Natural killer cell (primary cell): ENCODE measurements around the gene P2RX3. TPM values are rescaled to one million over a fixed set of nuclear protein-coding genes. Genes with fewer than 3 reads are reported as not detected.

Experiments
- ATAC-seq, 3 donors: fragments of 150-1000 bp in 2 of 3; fragments of 200-7000 bp in 1 of 3; cut with Tn5 transposase; 1 replicate in 1 of 3; 2 replicates in 2 of 3; pipeline ENCODE4 v1.10.0; 2021; ENCODE audit warnings: mild to moderate bottlenecking in 2 of 3, moderate library complexity in 2 of 3
- DNase-seq, 2 donors: peaks; one replicate each; pipeline versions ENCODE4 v3.0.0 to v3.0.0-alpha.2; 2013 to 2021; ENCODE audit warnings: mixed read lengths in 1 of 2
- H3K27ac ChIP-seq: one replicate; pipeline ENCODE4 v1.5.1; 2013; ENCODE audit warnings: mild to moderate bottlenecking, low read length
- H3K27me3 ChIP-seq: one replicate; pipeline ENCODE4 v1.6.1; 2013; ENCODE audit warnings: low read length; ENCODE audit not compliant: control insufficient read depth, insufficient read depth
- H3K36me3 ChIP-seq: one replicate; pipeline ENCODE4 v1.6.1; 2013; ENCODE audit warnings: low read length; ENCODE audit not compliant: control insufficient read depth, insufficient read depth
- H3K4me1 ChIP-seq: one replicate; pipeline ENCODE4 v1.6.1; 2013; ENCODE audit warnings: low read length; ENCODE audit not compliant: control insufficient read depth, insufficient read depth
- H3K4me3 ChIP-seq: one replicate; pipeline ENCODE4 v1.5.1; 2013; ENCODE audit warnings: low read length
- H3K9me3 ChIP-seq: one replicate; pipeline ENCODE4 v1.6.1; 2013; ENCODE audit warnings: low read length; ENCODE audit not compliant: control insufficient read depth, insufficient read depth
- H3K27ac Mint-ChIP-seq, 2 donors: one replicate each; pipeline ENCODE4 v1.8.0; 2022; ENCODE audit warnings: mild to moderate bottlenecking in 2 of 2, mixed read lengths in 2 of 2, moderate library complexity in 1 of 2
- H3K27me3 Mint-ChIP-seq, 2 donors: one replicate each; pipeline ENCODE4 v1.8.0; 2022; ENCODE audit warnings: low read depth in 2 of 2, mixed read lengths in 2 of 2
- H3K36me3 Mint-ChIP-seq: one replicate; pipeline ENCODE4 v1.8.0; 2022; ENCODE audit warnings: mixed read lengths
- H3K4me1 Mint-ChIP-seq, 2 donors: one replicate each; pipeline ENCODE4 v1.8.0; 2022; ENCODE audit warnings: mixed read lengths in 2 of 2
- H3K4me3 Mint-ChIP-seq: one replicate; pipeline ENCODE4 v1.8.0; 2022; ENCODE audit warnings: mild to moderate bottlenecking, moderate library complexity, mixed read lengths
- H3K9me3 Mint-ChIP-seq, 2 donors: one replicate each; pipeline ENCODE4 v1.8.0; 2022; ENCODE audit warnings: mixed read lengths in 2 of 2
- CTCF ChIP-seq: fragments of 200-600 bp; IDR thresholded peaks from one replicate; pipeline ENCODE4 v1.8.0; 2022; ENCODE audit warnings: antibody characterized with exemption
- WGBS: methylation state at CpG from one replicate; pipeline ENCODE4 v1.1.7; 2013; ENCODE audit warnings: missing lambda C conversion rate; ENCODE audit not compliant: insufficient coverage; 5-methylcytosine and 5-hydroxymethylcytosine counted together
- intact Hi-C: fragments of 100-400 bp; cut with micrococcal nuclease; formaldehyde crosslinking; loops from one replicate; pipeline ENCODE4 v1.14.2; 2022
- total RNA-seq, 4 donors: library from RNA; stranded (reverse); fragments of 120-200 nt in 1 of 4; gene quantifications; one replicate each; pipeline versions ENCODE4 v1.2.3 to v1.2.4, GENCODE V29; 2013 to 2022

Gene P2RX3
- total RNA-seq, 3 donors from 2014 or later (not counting 1 experiment from before 2014, with no cell fraction given) = not detected

- Mint-ChIP-seq H3K27ac (no peak overlapping the region), H3K4me1 (no peaks in the 10 kb centered on the region), H3K27me3 (peaks cover 12 to 32% of the 10 kb centered on the region in 2 donors), H3K36me3 (no peaks in the 10 kb centered on the region), H3K9me3 (no peaks in the 10 kb centered on the region), H3K4me3 (no peak overlapping the region)
- no peak for DNase-seq
- TF ChIP-seq CTCF = no peak
- no peak overlapping the region for H3K4me3 ChIP-seq
- no peak overlapping the region for H3K27ac ChIP-seq
- no peaks in the 10 kb centered on the region for H3K9me3 ChIP-seq
- H3K36me3 ChIP-seq = no peaks in the 10 kb centered on the region
- no peak for ATAC-seq
- intact Hi-C loops = no loop called here
- no peaks in the 10 kb centered on the region for H3K27me3 ChIP-seq
- WGBS = 97% methylated on average over 2 of the region's 3 CpGs
- H3K4me1 ChIP-seq = no peaks in the 10 kb centered on the region
Measured at GRCh38 chr11:57391111-57391510, 53.0 kb downstream of the P2RX3 start.

GRCh38 chr11:57391539-57391938 lies 53.4 kb downstream of the P2RX3 start:
- 53% methylated on average over 2 of the region's 2 CpGs for WGBS
- no peak for TF ChIP-seq CTCF
- H3K36me3 Mint-ChIP-seq = no peaks in the 10 kb centered on the region

DNA sequence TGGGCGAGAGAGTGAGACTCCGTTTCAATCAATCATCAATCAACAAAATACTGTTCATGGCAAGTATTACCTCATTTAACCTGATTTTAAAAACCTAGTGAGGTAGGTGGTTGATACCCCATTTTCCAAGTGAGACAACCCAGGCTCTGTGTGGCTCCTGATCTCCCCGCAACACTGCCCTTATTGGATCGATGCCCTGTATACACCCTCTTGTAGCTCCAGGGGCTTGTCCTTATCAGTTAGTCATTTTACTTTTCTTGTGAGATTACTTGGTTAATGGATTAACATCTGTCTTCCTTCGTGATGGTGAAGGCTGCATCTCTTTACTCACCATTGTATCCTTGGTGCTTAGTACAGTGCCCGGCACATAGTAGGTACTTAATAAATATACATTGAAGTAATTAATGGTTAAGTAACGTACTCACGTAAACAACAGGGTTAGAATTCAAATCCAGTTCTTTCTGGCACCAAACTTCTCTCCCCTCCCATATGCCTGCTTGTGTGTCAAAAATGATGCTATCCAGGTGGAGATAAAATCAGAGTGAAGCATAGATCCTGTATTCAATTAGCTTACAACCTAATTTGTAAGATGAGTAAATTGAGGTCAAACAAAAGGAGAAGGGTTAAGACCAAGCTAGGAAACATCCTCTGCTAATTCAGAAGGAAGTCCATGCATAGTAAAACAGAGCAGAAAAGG lies 54.1 kb downstream of the P2RX3 start:
- Histone ChIP-seq H3K27ac (no peak overlapping the region), H3K27me3 (no peaks in the 10 kb centered on the region), H3K4me3 (no peak overlapping the region), H3K4me1 (no peaks in the 10 kb centered on the region), H3K36me3 (no peaks in the 10 kb centered on the region), H3K9me3 (no peaks in the 10 kb centered on the region)
- TF ChIP-seq CTCF = no peak
- no peaks in the 10 kb centered on the region for H3K9me3 Mint-ChIP-seq
- ATAC-seq = no peak
- H3K4me1 Mint-ChIP-seq = no peaks in the 10 kb centered on the region
- no peak overlapping the region for H3K27ac Mint-ChIP-seq
- H3K27me3 Mint-ChIP-seq = peaks cover 12 to 30% of the 10 kb centered on the region in 2 donors
- no peak for DNase-seq
- WGBS = 84% methylated on average over 3 of the region's 8 CpGs
- intact Hi-C loops = no loop called here
- H3K36me3 Mint-ChIP-seq = no peaks in the 10 kb centered on the region
- no peak overlapping the region for H3K4me3 Mint-ChIP-seq

More at GRCh38 chr11:57391539-57391938, 53.4 kb downstream of the P2RX3 start:
- DNase-seq (no peak), ATAC-seq (no peak)
- no peak overlapping the region for H3K27ac ChIP-seq
- H3K27ac Mint-ChIP-seq = no peak overlapping the region
- peaks cover 12 to 30% of the 10 kb centered on the region in 2 donors for H3K27me3 Mint-ChIP-seq
- intact Hi-C loops = no loop called here
- no peak overlapping the region for H3K4me3 Mint-ChIP-seq
- H3K36me3 ChIP-seq = no peaks in the 10 kb centered on the region
- H3K4me1 Mint-ChIP-seq = no peaks in the 10 kb centered on the region
- no peaks in the 10 kb centered on the region for H3K9me3 Mint-ChIP-seq
- no peaks in the 10 kb centered on the region for H3K4me1 ChIP-seq
- H3K27me3 ChIP-seq = no peaks in the 10 kb centered on the region
- no peaks in the 10 kb centered on the region for H3K9me3 ChIP-seq
- H3K4me3 ChIP-seq = no peak overlapping the region

DNA sequence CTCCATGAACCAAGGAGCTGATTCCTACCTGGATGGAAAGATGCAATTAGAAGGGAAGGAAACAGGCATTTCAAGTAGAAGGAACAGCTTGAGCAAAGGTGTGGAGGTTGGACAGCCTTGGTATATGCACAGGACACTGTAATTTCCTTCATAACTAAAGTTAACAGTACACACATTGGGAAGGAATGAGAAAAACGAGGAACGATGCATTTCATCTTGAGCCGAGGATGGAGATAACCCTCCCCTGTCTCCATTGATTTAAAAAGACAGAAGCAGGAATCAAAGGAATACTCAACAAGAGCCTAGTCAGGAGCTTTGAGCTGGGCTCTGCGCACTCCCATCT lies 54.6 kb downstream of the P2RX3 start:
- no peaks in the 10 kb centered on the region for H3K4me1 ChIP-seq
- Mint-ChIP-seq H3K4me3 (no peak overlapping the region), H3K4me1 (no peaks in the 10 kb centered on the region), H3K9me3 (no peaks in the 10 kb centered on the region), H3K36me3 (no peaks in the 10 kb centered on the region), H3K27ac (no peak overlapping the region), H3K27me3 (peaks cover 12 to 30% of the 10 kb centered on the region in 2 donors)
- DNase-seq (no peak), ATAC-seq (no peak)
- H3K9me3 ChIP-seq = no peaks in the 10 kb centered on the region
- H3K27ac ChIP-seq = no peak overlapping the region
- WGBS = 97% methylated on average over 4 of the region's 4 CpGs
- TF ChIP-seq CTCF = no peak
- no peaks in the 10 kb centered on the region for H3K27me3 ChIP-seq
- H3K36me3 ChIP-seq = no peaks in the 10 kb centered on the region
- H3K4me3 ChIP-seq = no peak overlapping the region
- intact Hi-C loops = no loop called here
